ENCODE measurements around the gene PACSIN2.

Gene PACSIN2

GRCh38 chr22:42902875-42903510, 112.0 kb downstream of the PACSIN2 start:
- ATAC-seq (ENCODE audit: insufficient read depth, low read depth), result no peak

GRCh38 chr22:42901790-42902508, 113.0 kb downstream of the PACSIN2 start:
- H3K4me1 ChIP-seq (ENCODE audit: insufficient read depth, low read length), result no peaks in the 10 kb centered on the region
- H3K9me3 ChIP-seq (ENCODE audit: insufficient read depth, low read length, severe bottlenecking), result no peaks in the 10 kb centered on the region
- no peak for ATAC-seq (ENCODE audit: insufficient read depth, low read depth)
- TF ChIP-seq EZH2 (IDR thresholded peaks at IDR 0.05; ENCODE audit: borderline replicate concordance, low read depth, low read length, severe bottlenecking) (no peak), CTCF (IDR thresholded peaks at IDR 0.05; ENCODE audit: borderline replicate concordance, extremely low read depth, low read length, poor library complexity, severe bottlenecking) (peak; percentile 45)
- H2AFZ ChIP-seq (ENCODE audit: low read depth, low read length), result no peak overlapping the region
- H3K27me3 ChIP-seq (ENCODE audit: insufficient read depth, low read length, poor library complexity), result no peaks in the 10 kb centered on the region
- H3K9ac ChIP-seq (ENCODE audit: low read depth, low read length), result no peak overlapping the region
- no peak overlapping the region for H3K27ac ChIP-seq (ENCODE audit: low read length)
- H3K4me2 ChIP-seq (ENCODE audit: insufficient read depth, low read length), result no peak overlapping the region
- peaks cover 33% of the 10 kb centered on the region; the same call in 1 of the 2 replicates for H3K36me3 ChIP-seq (ENCODE audit: insufficient read depth, low read length)
- peaks cover 59% of the 10 kb centered on the region for H4K20me1 ChIP-seq (ENCODE audit: insufficient read depth, low read length)
- no peak for DNase-seq
- peaks cover 36% of the 10 kb centered on the region for H3K79me2 ChIP-seq (ENCODE audit: insufficient read depth, low read length)
- H3K4me3 ChIP-seq (ENCODE audit: low read depth in 1 of 2, low read length in 2 of 2), result no peak overlapping the region

More at GRCh38 chr22:42902875-42903510, 112.0 kb downstream of the PACSIN2 start:
- Histone ChIP-seq H3K4me3 (ENCODE audit: low read depth in 1 of 2, low read length in 2 of 2) (no peak overlapping the region), H3K36me3 (ENCODE audit: insufficient read depth, low read length) (peaks cover 44% of the 10 kb centered on the region), H3K9me3 (ENCODE audit: insufficient read depth, low read length, severe bottlenecking) (no peaks in the 10 kb centered on the region), H3K4me2 (ENCODE audit: insufficient read depth, low read length) (no peak overlapping the region), H3K4me1 (ENCODE audit: insufficient read depth, low read length) (no peaks in the 10 kb centered on the region), H4K20me1 (ENCODE audit: insufficient read depth, low read length) (peaks cover 60% of the 10 kb centered on the region), H3K9ac (ENCODE audit: low read depth, low read length) (no peak overlapping the region), H3K27ac (ENCODE audit: low read length) (no peak overlapping the region), H3K79me2 (ENCODE audit: insufficient read depth, low read length) (peaks cover 39% of the 10 kb centered on the region), H2AFZ (ENCODE audit: low read depth, low read length) (no peak overlapping the region), H3K27me3 (ENCODE audit: insufficient read depth, low read length, poor library complexity) (no peaks in the 10 kb centered on the region)
- DNase-seq, result no peak
- TF ChIP-seq EZH2 (IDR thresholded peaks at IDR 0.05; ENCODE audit: borderline replicate concordance, low read depth, low read length, severe bottlenecking) (no peak), CTCF (IDR thresholded peaks at IDR 0.05; ENCODE audit: borderline replicate concordance, extremely low read depth, low read length, poor library complexity, severe bottlenecking) (no peak)

- H3K4me3 ChIP-seq (ENCODE audit: low read depth in 1 of 2, low read length in 2 of 2), result no peak overlapping the region
- H3K79me2 ChIP-seq (ENCODE audit: insufficient read depth, low read length), result peaks cover 20% of the 10 kb centered on the region
- H3K27me3 ChIP-seq (ENCODE audit: insufficient read depth, low read length, poor library complexity), result no peaks in the 10 kb centered on the region
- no peaks in the 10 kb centered on the region for H3K4me1 ChIP-seq (ENCODE audit: insufficient read depth, low read length)
- no peak overlapping the region for H3K4me2 ChIP-seq (ENCODE audit: insufficient read depth, low read length)
- peaks cover 29% of the 10 kb centered on the region for H3K36me3 ChIP-seq (ENCODE audit: insufficient read depth, low read length)
- TF ChIP-seq CTCF (IDR thresholded peaks at IDR 0.05; ENCODE audit: borderline replicate concordance, extremely low read depth, low read length, poor library complexity, severe bottlenecking), result no peak
- no peak for TF ChIP-seq EZH2 (IDR thresholded peaks at IDR 0.05; ENCODE audit: borderline replicate concordance, low read depth, low read length, severe bottlenecking)
- H3K9me3 ChIP-seq (ENCODE audit: insufficient read depth, low read length, severe bottlenecking), result no peaks in the 10 kb centered on the region
- H3K27ac ChIP-seq (ENCODE audit: low read length), result no peak overlapping the region
- H3K9ac ChIP-seq (ENCODE audit: low read depth, low read length), result no peak overlapping the region
- no peak overlapping the region for H2AFZ ChIP-seq (ENCODE audit: low read depth, low read length)
- H4K20me1 ChIP-seq (ENCODE audit: insufficient read depth, low read length), result peaks cover 65% of the 10 kb centered on the region
- no peak for ATAC-seq (ENCODE audit: insufficient read depth, low read depth)
- no peak for DNase-seq
Measured at GRCh38 chr22:42897960-42898359, 117.0 kb downstream of the PACSIN2 start.
